GM23248 (cell line): ENCODE data around the gene RPS19BP1.

Experiments
- EZH2 ChIP-seq: fragments of 200-600 bp; sonication (generic); IDR thresholded peaks from 2 replicates; pipeline ENCODE4 v1.6.1; 2018; ENCODE audit warnings: antibody characterized with exemption, mild to moderate bottlenecking; ENCODE audit not compliant: insufficient read depth, poor library complexity, severe bottlenecking
- EZH2phosphoT487 ChIP-seq: fragments of 200-600 bp; sonication (generic); IDR thresholded peaks from 2 replicates; pipeline ENCODE4 v1.6.1; 2018; ENCODE audit warnings: antibody characterized with exemption, moderate library complexity, mild to moderate bottlenecking, low read depth; ENCODE audit not compliant: insufficient read depth

- TF ChIP-seq EZH2 (no peak), EZH2phosphoT487 (no peak)
Observed at GRCh38 chr22:39525658-39525975, 6.9 kb downstream of the RPS19BP1 start.
